BJ (cell line): ENCODE results near the gene TMEM255B. TPM values are rescaled to one million over a fixed set of nuclear protein-coding genes. Genes with fewer than 3 reads are reported as not detected.
A peak's percentile ranks its signal among the peaks of the same experiment; 100 is the strongest.

Experiments
- CTCF ChIA-PET: fragments of 350-600 bp; formaldehyde crosslinking; extraction: SDS; loops from one replicate; lab custom pipeline; 2021; ENCODE audit warnings: antibody characterized with exemption, inconsistent platforms; lab: Yijun Ruan, JAX
- POLR2A ChIA-PET: fragments of 300-600 bp; sonication (Branson Sonifier 250); formaldehyde crosslinking; extraction: SDS; loops from one replicate; lab custom pipeline; 2021; ENCODE audit warnings: antibody characterized with exemption; lab: Charles Lee
- DNase-seq: peaks from one replicate; pipeline ENCODE4 v3.0.0-alpha.2; 2011; ENCODE audit warnings: low read depth
- H3K27me3 ChIP-seq: 2 replicates; pipeline ENCODE4 v1.6.0; 2011; ENCODE audit warnings: low read length; ENCODE audit not compliant: control insufficient read depth, insufficient read depth
- H3K36me3 ChIP-seq: 2 replicates; pipeline ENCODE4 v1.5.1; 2011; ENCODE audit warnings: low read length; ENCODE audit not compliant: control insufficient read depth, insufficient read depth
- H3K4me3 ChIP-seq: 2 replicates; pipeline ENCODE4 v1.5.1; 2011; ENCODE audit warnings: low read depth, mild to moderate bottlenecking, control low read depth, low read length
- polyA plus RNA-seq: library from polyadenylated mRNA; depleted of rRNA; stranded (reverse); fragments of >200 nt; gene quantifications from 2 replicates; pipeline ENCODE4 v1.2.3, GENCODE V29; 2011
- TF ChIP-seq, protein P1 (sequence below): IDR thresholded peaks from 2 replicates; pipeline ENCODE4 v1.5.1; 2011; ENCODE audit warnings: low read depth, mild to moderate bottlenecking, control low read depth, inconsistent platforms, low read length, moderate library complexity; ENCODE audit not compliant: insufficient read depth

TMEM255B gene
- polyA plus RNA-seq, 1 experiment, result 1.9 TPM

DNA sequence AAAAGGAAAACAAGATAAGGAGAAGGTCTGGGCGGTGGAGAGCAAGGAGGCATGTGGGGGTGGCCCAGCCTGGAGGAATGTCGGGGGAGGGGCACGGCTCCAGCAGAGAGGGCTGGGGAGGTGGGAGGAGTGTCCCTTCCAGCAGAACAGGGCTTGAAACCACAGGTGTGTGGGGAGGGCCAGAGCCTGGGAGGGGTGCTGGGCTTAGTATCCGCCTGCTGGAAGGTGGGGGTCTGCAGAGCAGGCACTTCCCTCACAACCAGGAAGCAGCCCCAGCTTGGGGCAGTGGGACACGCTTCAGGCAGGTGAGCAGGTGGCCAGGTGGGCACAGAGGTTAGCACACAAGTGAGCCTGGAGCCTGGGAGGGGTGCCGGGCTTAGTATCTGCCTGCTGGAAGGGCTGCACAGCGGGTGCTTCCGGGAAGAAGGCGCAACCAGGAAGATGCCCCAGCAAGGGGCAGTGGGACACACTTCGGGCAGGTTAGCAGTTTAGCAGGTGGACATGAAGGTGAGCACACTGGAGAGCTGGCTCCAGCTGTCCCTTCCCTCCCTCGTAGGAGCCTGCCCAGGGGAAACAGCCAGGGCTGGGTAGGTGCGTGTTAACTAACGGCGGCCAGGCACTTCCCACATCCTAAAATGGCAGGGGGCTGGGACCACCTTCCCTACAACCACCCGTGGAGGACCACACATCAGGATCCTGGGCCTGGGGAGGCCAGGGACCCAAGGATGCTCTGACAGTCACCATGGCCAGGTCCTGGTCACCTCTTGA, 101.8 kb downstream of the TMEM255B start:
- Histone ChIP-seq H3K36me3 (peaks cover 24% of the 10 kb centered on the region), H3K27me3 (no peaks in the 10 kb centered on the region), H3K4me3 (peak overlapping the region; percentile 86)
- ChIA-PET CTCF (no interaction called here), POLR2A (no interaction called here)
- TF ChIP-seq, protein P1, sequence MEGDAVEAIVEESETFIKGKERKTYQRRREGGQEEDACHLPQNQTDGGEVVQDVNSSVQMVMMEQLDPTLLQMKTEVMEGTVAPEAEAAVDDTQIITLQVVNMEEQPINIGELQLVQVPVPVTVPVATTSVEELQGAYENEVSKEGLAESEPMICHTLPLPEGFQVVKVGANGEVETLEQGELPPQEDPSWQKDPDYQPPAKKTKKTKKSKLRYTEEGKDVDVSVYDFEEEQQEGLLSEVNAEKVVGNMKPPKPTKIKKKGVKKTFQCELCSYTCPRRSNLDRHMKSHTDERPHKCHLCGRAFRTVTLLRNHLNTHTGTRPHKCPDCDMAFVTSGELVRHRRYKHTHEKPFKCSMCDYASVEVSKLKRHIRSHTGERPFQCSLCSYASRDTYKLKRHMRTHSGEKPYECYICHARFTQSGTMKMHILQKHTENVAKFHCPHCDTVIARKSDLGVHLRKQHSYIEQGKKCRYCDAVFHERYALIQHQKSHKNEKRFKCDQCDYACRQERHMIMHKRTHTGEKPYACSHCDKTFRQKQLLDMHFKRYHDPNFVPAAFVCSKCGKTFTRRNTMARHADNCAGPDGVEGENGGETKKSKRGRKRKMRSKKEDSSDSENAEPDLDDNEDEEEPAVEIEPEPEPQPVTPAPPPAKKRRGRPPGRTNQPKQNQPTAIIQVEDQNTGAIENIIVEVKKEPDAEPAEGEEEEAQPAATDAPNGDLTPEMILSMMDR, result no peak
- DNase-seq, result no peak

DNA sequence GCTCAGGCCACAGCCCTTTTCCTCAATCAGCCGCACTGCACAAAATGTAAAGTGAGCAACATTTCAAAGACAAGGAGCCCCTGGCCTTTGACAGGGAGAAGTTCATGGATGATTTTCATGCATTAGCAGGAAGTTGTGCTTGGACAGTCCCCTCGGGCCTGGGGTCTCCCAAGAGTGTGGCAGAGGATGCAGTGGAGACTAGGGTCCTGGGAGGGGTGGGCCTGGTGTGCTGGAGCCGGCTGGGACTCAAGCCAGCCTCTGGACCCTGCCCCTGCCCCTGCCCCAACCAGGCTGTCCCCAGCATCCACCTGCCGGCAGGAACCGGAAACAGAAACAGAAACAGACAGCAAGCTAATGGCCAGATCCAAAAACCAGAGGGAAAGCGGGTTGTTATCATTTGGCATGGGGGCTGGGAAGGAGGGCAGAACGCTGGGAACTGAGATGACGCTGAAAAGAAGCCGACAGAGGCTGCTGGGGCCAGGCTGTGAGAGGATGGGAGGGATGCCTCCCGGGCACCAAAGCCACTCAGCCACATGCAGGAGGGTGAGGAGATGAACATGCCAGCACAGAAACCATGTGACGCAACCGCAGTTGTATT, 102.5 kb downstream of the TMEM255B start:
- Histone ChIP-seq H3K4me3 (peak overlapping the region; percentile 86), H3K36me3 (peaks cover 22% of the 10 kb centered on the region), H3K27me3 (no peaks in the 10 kb centered on the region)
- ChIA-PET CTCF (interaction anchor here (1.1 kb wide), 1 partner anchor 86 kb away, joined by 4 read pairs; no protein-coding TSS in a partner anchor), POLR2A (no interaction called here)
- TF ChIP-seq, protein P1, result no peak
- DNase-seq, result no peak

DNA sequence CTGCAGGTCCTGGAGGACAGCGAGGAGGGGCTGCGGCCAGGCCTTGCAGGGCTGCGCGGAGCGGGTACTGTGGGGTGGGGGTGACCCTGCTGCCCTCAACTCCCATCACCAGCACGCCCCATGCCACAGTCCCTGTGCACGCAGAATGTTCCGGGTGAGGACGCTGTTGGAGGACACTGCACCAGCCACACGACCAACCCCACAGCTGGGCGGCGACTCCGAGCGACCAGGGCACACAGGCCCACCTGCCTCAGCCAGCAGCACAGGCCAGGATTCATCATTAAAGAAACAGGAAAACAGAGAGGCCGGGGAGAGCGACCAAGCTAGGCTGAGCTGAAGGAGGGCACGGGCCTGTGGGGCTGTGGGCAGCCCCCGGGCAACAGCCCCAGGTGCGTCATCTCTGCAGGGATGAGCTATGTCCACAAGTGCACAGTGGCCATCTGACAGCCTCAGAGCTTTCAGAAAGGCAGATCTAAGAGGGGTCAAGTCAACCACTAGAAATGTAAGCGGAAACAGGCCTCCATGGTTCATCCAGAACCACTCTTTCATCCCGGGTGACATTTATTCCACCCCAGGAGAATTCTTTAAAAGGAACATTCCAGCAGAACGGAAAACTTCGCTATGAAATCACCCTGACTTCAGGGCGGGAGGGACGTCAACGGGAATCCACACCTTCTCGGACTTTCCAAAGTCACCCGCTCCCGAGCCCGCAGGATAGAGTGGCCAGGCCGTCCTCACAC, 103.3 kb downstream of the TMEM255B start:
- DNase-seq, result no peak
- H3K4me3 ChIP-seq, result peak overlapping the region; percentile 86
- no peaks in the 10 kb centered on the region for H3K27me3 ChIP-seq
- ChIA-PET CTCF (interaction anchor here (0.6 to 1.1 kb wide), 2 partner anchors 63 to 85 kb away, joined by 3 to 4 read pairs; no protein-coding TSS in a partner anchor), POLR2A (no interaction called here)
- peaks cover 22% of the 10 kb centered on the region for H3K36me3 ChIP-seq
- TF ChIP-seq, protein P1, result no peak

DNA sequence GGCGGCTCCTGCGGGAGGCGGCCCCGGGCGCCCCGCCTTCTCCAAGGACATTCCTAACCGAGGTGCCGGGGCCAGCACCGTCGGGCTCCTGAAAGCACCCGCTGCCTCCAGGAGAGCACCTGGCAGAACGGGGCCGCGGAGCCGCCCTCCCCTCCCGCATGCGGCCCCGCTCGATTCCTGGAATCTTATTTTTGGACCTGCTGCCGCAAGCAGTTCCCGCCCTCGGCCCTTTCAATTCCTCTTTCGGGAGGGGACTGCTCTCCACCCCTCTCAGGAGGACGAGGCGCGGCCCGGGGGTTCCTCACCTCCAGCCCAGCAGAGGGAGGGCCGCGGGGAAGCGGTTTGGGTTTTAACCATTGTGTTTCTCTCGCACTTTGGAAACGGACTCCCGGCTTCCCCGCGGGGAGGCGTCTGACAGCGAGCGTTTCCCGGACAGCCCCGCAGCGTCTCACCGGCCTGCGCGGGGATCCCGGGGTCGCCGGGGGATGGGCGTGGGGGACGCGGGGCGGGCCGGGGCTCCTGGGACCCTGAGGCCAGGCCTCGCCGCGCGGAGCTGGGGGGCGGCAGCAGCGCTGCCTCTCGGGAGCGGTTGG, 104.0 kb downstream of the TMEM255B start:
- Histone ChIP-seq H3K4me3 (peak overlapping the region; percentile 86), H3K36me3 (peaks cover 19% of the 10 kb centered on the region), H3K27me3 (no peaks in the 10 kb centered on the region)
- TF ChIP-seq, protein P1, result peak; percentile 16; the same call in 1 of the 2 replicates
- CTCF ChIA-PET, result interaction anchor here (0.6 to 1.4 kb wide), 3 partner anchors 48 to 84 kb away, joined by 3 to 4 read pairs (median 4); no protein-coding TSS in a partner anchor
- POLR2A ChIA-PET, result no interaction called here
- DNase-seq, result no peak
